Activated CD8-positive, alpha-beta memory T cell treated with anti-CD3 and anti-CD28 coated beads, Interleukin-2, amount 10 ng/mL, durations not matched to agents 7 days and 5 days (primary cell): ENCODE results near the gene ANO5. TPM values are rescaled to one million over a fixed set of nuclear protein-coding genes. Genes with fewer than 3 reads are reported as not detected.

Experiments used
- ATAC-seq: fragments of 150-1000 bp; cut with Tn5 transposase; one replicate; pipeline ENCODE4 v1.10.0; 2021; ENCODE audit warnings: moderate library complexity
- CTCF ChIA-PET: fragments of 350-600 bp; sonication (Branson Sonifier 250); formaldehyde crosslinking; loops from one replicate; lab custom pipeline; 2021; ENCODE audit warnings: antibody characterized with exemption; lab: Charles Lee
- DNase-seq: peaks from one replicate; pipeline ENCODE4 v3.0.0-alpha.2; 2020
- H3K27ac Mint-ChIP-seq: one replicate; pipeline ENCODE4 v1.8.0; 2021; ENCODE audit warnings: mild to moderate bottlenecking, mixed read lengths
- H3K27me3 Mint-ChIP-seq: one replicate; pipeline ENCODE4 v1.8.0; 2021; ENCODE audit warnings: mixed read lengths
- H3K36me3 Mint-ChIP-seq: one replicate; pipeline ENCODE4 v1.8.0; 2021; ENCODE audit warnings: mild to moderate bottlenecking, mixed read lengths
- H3K4me1 Mint-ChIP-seq: one replicate; pipeline ENCODE4 v1.8.0; 2021; ENCODE audit warnings: mixed read lengths
- H3K4me3 Mint-ChIP-seq: one replicate; pipeline ENCODE4 v1.8.0; 2021; ENCODE audit warnings: mild to moderate bottlenecking, moderate library complexity, mixed read lengths
- H3K9me3 Mint-ChIP-seq: one replicate; pipeline ENCODE4 v1.8.0; 2022; ENCODE audit warnings: low read depth, mixed read lengths
- total RNA-seq, 2 experiments: library from RNA; stranded (reverse); gene quantifications; one replicate each; pipeline ENCODE4 v1.2.3, GENCODE V29; 2021

Gene ANO5, protein sequence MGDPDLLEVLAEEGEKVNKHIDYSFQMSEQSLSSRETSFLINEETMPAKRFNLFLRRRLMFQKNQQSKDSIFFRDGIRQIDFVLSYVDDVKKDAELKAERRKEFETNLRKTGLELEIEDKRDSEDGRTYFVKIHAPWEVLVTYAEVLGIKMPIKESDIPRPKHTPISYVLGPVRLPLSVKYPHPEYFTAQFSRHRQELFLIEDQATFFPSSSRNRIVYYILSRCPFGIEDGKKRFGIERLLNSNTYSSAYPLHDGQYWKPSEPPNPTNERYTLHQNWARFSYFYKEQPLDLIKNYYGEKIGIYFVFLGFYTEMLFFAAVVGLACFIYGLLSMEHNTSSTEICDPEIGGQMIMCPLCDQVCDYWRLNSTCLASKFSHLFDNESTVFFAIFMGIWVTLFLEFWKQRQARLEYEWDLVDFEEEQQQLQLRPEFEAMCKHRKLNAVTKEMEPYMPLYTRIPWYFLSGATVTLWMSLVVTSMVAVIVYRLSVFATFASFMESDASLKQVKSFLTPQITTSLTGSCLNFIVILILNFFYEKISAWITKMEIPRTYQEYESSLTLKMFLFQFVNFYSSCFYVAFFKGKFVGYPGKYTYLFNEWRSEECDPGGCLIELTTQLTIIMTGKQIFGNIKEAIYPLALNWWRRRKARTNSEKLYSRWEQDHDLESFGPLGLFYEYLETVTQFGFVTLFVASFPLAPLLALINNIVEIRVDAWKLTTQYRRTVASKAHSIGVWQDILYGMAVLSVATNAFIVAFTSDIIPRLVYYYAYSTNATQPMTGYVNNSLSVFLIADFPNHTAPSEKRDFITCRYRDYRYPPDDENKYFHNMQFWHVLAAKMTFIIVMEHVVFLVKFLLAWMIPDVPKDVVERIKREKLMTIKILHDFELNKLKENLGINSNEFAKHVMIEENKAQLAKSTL
- under 1 TPM; 0.12 to 0.16 TPM for total RNA-seq

DNA sequence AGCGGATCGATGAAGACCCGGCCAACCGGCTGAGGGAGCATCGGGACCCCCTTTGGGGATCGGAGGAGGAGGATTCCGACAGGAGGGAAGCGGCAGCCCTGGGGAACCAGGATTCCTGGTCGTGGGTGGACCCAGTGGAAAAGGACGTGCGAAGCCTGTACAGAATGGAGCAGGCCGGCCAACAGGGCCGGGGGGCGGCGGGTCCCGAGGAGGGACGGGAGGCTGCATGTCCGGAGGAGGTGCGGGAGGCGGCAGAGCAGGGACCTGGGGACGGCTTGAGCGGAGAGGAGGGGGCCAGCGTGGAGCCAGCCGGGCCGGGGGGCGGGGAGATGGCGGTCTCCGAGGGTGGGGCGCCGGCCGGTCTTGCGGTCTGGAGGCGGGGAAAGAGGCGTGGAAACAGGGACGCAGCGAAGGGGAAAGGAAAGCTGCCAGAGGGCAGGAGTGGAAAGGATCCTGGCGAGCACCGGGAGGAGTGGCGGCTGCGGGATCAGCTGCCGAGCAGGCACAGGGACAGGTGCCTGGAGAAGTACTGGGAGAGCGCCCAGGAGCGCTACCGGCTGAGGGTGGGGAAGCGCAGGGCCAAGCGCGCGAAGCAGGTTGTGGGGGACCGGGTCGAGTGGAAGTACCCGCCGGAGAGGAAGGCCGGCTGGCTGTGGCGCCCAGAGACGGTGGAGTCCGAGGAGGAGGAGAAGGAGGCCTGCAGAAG is at the start of gene ANO5:
Gene ANO5 (plus strand): TSS at position 444 of the 706 bp plus-strand sequence. CDS start 408 bp downstream, outside the sequence.
- ATAC-seq: no peak
- H3K4me1 Mint-ChIP-seq: peaks cover 2% of the 10 kb centered on the region
- no peak within 1 kb of the TSS for H3K4me3 Mint-ChIP-seq
- peaks cover 31% of the 10 kb centered on the region for H3K27me3 Mint-ChIP-seq
- no peaks in the 10 kb centered on the region for H3K36me3 Mint-ChIP-seq
- no peak within 1 kb of the TSS for H3K27ac Mint-ChIP-seq
- peaks cover 2% of the 10 kb centered on the region for H3K9me3 Mint-ChIP-seq
- no peak for DNase-seq
- CTCF ChIA-PET: no interaction called here

DNA sequence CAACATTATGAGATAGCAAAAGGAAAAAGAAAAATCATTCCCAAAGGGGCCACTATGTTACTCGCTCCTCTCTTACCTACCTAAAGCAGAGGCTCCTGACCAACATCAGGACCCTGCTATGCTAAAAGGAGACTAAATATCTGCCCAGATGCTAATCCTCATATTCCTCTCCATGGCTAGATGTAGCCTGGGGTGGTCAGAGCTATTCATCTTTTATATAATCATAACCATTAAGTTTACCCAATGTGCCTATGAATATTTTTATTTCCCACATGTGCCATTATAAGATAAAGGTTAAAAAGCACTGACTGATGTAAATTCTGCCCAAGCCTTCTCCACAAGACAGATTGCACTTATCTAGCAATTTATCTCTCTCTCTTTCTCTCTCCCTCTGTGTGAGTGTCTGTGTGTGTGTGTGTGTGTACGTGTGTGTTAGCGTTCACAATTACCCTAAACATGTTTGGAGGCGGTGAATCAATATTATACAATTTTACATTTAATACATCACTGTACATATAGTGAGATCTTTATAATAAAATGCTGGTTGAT is 41.2 kb upstream of the ANO5 start:
- Mint-ChIP-seq H3K9me3 (peaks cover 8% of the 10 kb centered on the region), H3K4me3 (no peak overlapping the region), H3K36me3 (no peaks in the 10 kb centered on the region), H3K27me3 (no peaks in the 10 kb centered on the region), H3K4me1 (no peaks in the 10 kb centered on the region), H3K27ac (no peak overlapping the region)
- no peak for ATAC-seq
- DNase-seq: no peak
- CTCF ChIA-PET: no interaction called here

DNA sequence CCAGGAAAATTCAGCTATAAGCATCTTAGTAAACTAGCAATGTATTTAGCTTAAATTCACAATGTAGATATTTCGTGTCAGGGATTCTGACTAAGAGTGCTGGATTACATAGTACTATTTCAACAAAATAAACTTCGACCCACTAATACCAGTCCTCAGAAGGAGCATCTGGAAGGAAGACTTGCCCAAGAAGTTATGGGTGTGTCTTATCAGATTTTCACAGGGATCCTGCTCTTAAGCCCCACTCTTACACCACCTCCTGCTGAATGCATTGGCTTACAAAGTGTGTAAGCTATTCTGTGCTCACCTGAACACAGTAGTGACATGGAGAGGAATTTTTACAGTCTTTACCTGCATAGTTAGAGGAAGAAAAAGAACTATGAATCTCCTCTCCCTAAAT is 35.4 kb upstream of the ANO5 start:
- Mint-ChIP-seq H3K9me3 (no peaks in the 10 kb centered on the region), H3K36me3 (no peaks in the 10 kb centered on the region), H3K4me1 (no peaks in the 10 kb centered on the region), H3K27ac (no peak overlapping the region), H3K4me3 (no peak overlapping the region), H3K27me3 (no peaks in the 10 kb centered on the region)
- CTCF ChIA-PET: interaction anchor here (0.8 kb wide), 1 partner anchor 12 kb away, joined by 5 read pairs; no protein-coding TSS in a partner anchor
- DNase-seq (no peak), ATAC-seq (no peak)

DNA sequence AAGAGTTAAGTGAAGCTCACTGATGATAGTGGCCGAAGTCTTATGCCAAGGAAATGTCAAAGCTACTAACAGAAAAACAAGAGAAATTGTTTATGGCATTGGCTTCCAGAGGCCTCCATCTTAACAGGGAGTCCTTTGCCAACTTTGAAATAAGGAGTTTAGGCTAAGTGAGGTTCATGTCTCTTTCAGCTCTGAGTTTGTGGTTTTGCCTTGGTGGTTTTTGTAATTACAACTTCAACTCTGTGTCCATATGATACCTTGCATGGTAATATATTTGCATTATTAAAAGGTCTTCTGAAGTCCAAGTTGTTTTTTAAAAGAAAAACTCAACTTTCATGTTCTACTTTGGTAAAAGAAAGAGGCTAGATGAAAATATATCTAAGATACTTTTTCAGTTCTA is 31.4 kb upstream of the ANO5 start:
- no peak for ATAC-seq
- Mint-ChIP-seq H3K27me3 (no peaks in the 10 kb centered on the region), H3K4me1 (no peaks in the 10 kb centered on the region), H3K4me3 (no peak overlapping the region), H3K9me3 (no peaks in the 10 kb centered on the region), H3K27ac (no peak overlapping the region), H3K36me3 (no peaks in the 10 kb centered on the region)
- DNase-seq: no peak
- CTCF ChIA-PET: no interaction called here

DNA sequence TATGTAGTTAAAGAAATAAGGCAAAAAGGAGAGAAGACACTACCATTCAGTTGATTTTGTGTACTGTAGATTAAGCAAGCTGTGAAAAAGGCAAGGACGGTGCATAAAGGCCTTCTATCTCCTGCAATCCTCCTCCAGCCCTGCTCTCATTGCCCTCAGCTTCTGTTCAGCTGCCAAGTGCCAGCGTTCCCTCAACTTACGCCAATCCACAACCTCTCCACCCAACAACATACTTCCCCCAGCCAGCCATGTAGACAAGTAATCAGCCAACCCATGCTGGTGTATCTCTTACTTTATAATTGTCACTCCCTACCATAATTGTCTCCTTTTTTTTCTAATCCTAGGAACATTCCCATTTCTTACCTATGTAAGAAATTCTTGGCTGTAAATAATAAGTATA is 30.1 kb upstream of the ANO5 start:
- H3K4me1 Mint-ChIP-seq: no peaks in the 10 kb centered on the region
- CTCF ChIA-PET: no interaction called here
- H3K27ac Mint-ChIP-seq: no peak overlapping the region
- DNase-seq: no peak
- ATAC-seq: no peak
- no peaks in the 10 kb centered on the region for H3K36me3 Mint-ChIP-seq
- H3K4me3 Mint-ChIP-seq: no peak overlapping the region
- no peaks in the 10 kb centered on the region for H3K27me3 Mint-ChIP-seq
- H3K9me3 Mint-ChIP-seq: no peaks in the 10 kb centered on the region

DNA sequence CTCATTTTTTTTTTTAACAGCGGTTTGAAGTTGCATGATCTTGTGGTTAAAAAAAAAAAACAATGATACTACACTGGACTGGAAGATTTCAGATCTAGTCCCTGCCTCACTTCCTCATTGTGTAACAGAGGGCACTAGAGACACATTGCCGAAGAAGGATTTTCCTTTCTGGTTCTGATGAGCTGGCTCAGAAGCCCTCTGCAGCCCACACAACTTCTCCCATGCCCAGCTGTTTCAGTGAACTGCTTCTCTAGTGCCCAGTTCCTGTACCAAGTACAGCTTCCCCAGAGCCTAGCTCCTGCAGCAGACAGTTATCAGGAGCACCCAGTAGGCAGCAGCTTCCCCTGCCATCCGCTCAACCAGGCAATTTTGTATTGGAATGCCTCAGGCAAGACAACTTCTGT is 29.5 kb upstream of the ANO5 start:
- H3K36me3 Mint-ChIP-seq: no peaks in the 10 kb centered on the region
- no peaks in the 10 kb centered on the region for H3K27me3 Mint-ChIP-seq
- H3K4me1 Mint-ChIP-seq: no peaks in the 10 kb centered on the region
- no peak for ATAC-seq
- no peaks in the 10 kb centered on the region for H3K9me3 Mint-ChIP-seq
- no peak overlapping the region for H3K27ac Mint-ChIP-seq
- DNase-seq: no peak
- CTCF ChIA-PET: no interaction called here
- no peak overlapping the region for H3K4me3 Mint-ChIP-seq

DNA sequence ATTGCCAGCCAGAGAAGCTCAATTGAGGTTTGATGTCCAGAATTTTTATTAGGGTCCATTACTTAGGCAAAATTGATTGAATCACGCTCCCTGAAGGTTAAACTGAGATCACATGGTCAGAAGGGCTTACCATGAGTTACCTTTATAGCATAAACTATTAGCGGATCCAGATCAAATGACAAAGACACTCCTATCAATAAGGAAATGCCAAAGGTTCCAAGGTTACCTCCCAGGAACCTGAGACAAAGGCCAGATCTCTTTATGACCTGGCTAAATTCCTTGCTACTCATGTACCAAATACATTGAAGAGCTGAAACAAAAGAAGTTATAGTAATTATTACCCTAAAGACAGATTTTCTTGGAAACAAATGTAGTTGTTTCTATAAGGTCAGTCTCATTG is 27.8 kb upstream of the ANO5 start:
- no peak overlapping the region for H3K4me3 Mint-ChIP-seq
- no peaks in the 10 kb centered on the region for H3K27me3 Mint-ChIP-seq
- no peak overlapping the region for H3K27ac Mint-ChIP-seq
- H3K36me3 Mint-ChIP-seq: no peaks in the 10 kb centered on the region
- ATAC-seq (no peak), DNase-seq (no peak)
- H3K4me1 Mint-ChIP-seq: no peaks in the 10 kb centered on the region
- CTCF ChIA-PET: interaction anchor here (1.5 kb wide), 1 partner anchor 17 kb away, joined by 3 read pairs; no protein-coding TSS in a partner anchor
- H3K9me3 Mint-ChIP-seq: no peaks in the 10 kb centered on the region

DNA sequence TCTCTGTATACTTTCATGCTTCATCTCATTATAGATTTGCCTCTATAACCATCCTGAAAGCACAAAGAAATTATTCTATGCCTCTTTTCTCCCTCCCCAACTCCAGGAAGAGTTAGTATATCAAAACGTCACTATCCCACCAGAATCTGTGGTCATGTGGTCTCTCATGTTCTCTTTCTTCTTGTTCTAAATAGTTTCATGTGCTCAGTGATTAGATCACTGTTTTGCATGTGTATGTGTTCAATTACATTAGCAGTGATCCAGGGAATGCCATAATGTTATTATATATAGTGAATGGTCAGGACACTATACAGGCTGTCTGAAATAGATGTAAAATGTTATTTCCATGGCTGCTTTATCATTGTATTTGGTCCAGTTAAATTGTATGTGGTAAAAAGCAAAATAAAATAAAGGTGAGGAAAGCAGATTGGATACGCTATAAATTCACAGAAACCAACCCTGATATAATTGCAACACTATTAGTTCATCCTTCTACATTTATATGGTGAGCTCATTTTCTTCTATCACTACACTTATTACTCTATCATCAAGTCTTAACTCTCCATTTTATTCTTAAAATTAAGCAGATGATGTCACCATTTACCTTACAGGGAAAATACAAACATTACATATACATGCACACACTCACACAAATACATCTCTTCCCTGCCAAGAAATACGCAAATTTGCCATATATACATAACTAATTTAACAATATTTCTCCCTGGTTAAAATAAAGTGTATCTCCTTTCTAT is 26.9 kb upstream of the ANO5 start:
- H3K27me3 Mint-ChIP-seq: no peaks in the 10 kb centered on the region
- DNase-seq (no peak), ATAC-seq (no peak)
- H3K9me3 Mint-ChIP-seq: no peaks in the 10 kb centered on the region
- H3K4me3 Mint-ChIP-seq: no peak overlapping the region
- no peaks in the 10 kb centered on the region for H3K4me1 Mint-ChIP-seq
- no peaks in the 10 kb centered on the region for H3K36me3 Mint-ChIP-seq
- CTCF ChIA-PET: interaction anchor here (1.5 kb wide), 1 partner anchor 17 kb away, joined by 3 read pairs; no protein-coding TSS in a partner anchor
- no peak overlapping the region for H3K27ac Mint-ChIP-seq

DNA sequence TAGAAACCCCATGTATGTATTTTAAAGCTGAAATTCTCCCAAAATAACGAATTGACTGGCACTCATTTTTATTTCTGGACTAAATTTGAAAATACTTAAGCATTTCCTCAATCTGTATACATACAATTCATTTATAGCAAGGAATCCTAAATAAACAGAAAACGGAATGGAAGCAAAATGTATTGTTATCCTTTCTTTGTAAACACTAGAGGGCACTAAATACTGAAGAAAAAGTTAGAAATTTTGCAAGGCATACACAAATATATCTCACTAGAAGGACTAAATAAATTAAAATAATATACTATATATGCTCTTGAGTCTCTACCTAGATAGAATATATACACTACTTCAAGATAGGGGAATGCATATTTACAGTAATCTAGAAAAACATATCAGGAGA is 23.1 kb upstream of the ANO5 start:
- no peaks in the 10 kb centered on the region for H3K27me3 Mint-ChIP-seq
- H3K4me1 Mint-ChIP-seq: no peaks in the 10 kb centered on the region
- H3K36me3 Mint-ChIP-seq: no peaks in the 10 kb centered on the region
- CTCF ChIA-PET: interaction anchor here (1.3 kb wide), 1 partner anchor 13 kb away, joined by 5 read pairs; no protein-coding TSS in a partner anchor
- DNase-seq (no peak), ATAC-seq (no peak)
- no peak overlapping the region for H3K4me3 Mint-ChIP-seq
- no peaks in the 10 kb centered on the region for H3K9me3 Mint-ChIP-seq
- H3K27ac Mint-ChIP-seq: no peak overlapping the region

DNA sequence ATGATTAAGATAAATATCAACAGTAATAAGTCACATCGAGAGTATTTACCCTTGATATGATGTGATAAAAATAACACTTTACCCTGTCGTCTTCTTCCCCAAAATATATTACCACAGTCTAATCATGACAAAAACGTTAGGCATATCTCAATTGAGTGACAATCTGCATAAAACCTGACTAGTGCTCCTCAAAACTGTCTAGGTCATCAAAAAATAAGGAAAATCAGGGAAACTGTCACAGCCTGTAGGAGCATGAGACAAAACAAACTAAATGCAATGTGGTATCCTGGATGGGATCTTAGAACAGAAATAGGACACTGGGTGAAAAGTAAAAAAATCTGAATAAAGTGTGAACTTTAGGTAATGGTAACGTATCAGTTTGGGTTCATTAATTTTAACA is 19.4 kb upstream of the ANO5 start:
- Mint-ChIP-seq H3K27ac (no peak overlapping the region), H3K4me1 (no peaks in the 10 kb centered on the region), H3K27me3 (no peaks in the 10 kb centered on the region), H3K9me3 (no peaks in the 10 kb centered on the region), H3K4me3 (no peak overlapping the region), H3K36me3 (no peaks in the 10 kb centered on the region)
- DNase-seq (no peak), ATAC-seq (no peak)
- CTCF ChIA-PET: no interaction called here

DNA sequence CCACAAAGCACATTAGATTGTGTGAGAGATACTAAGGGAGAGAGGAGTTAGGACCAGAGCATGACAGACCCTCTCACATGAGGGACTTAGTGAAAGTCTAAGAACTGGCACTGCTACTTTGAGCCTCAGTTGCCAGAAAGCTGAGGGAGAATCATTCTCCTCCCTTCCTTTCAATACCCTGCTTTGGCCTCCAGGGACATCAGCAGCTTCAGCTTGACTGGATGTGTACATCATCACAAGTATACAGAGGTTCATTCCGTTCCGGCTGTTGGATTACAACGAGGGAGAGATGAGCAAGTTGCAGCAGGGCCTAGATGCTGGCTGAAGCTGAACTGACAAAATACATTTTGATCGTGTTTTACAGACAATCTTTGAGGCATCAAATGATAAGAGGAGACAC is 15.7 kb upstream of the ANO5 start:
- no peaks in the 10 kb centered on the region for H3K36me3 Mint-ChIP-seq
- no peak for ATAC-seq
- H3K9me3 Mint-ChIP-seq: no peaks in the 10 kb centered on the region
- no peaks in the 10 kb centered on the region for H3K4me1 Mint-ChIP-seq
- H3K4me3 Mint-ChIP-seq: no peak overlapping the region
- no peak overlapping the region for H3K27ac Mint-ChIP-seq
- no peaks in the 10 kb centered on the region for H3K27me3 Mint-ChIP-seq
- CTCF ChIA-PET: no interaction called here
- DNase-seq: no peak

DNA sequence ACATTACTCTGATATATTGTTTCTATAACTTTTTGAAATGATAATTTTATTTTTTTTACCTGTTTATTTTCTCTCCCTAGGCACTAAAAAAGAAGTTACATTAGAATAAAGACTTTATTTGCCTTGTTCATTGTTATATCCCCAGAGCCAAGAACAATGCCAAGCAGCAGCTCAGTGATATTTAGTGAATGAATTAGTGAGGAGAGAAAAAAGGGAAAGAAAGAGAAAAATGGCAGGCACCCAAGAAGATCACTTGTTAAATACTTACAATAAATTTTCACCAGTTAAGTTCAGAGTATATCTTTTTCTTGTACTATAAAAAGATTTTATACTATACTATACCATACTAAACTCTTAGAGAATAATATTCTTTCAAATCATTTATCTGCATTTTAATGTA is 13.3 kb upstream of the ANO5 start:
- DNase-seq (no peak), ATAC-seq (no peak)
- Mint-ChIP-seq H3K36me3 (no peaks in the 10 kb centered on the region), H3K27ac (no peak overlapping the region), H3K9me3 (no peaks in the 10 kb centered on the region), H3K4me3 (no peak overlapping the region), H3K4me1 (no peaks in the 10 kb centered on the region), H3K27me3 (no peaks in the 10 kb centered on the region)
- CTCF ChIA-PET: no interaction called here
